B cell (primary cell): Measurements from ENCODE around the gene HMG20A. TPM values are rescaled to one million over a fixed set of nuclear protein-coding genes. Genes with fewer than 3 reads are reported as not detected.

Experiments
- ATAC-seq: fragments of 200-7000 bp; cut with Tn5 transposase; one replicate; pipeline ENCODE4 v1.10.0; 2021; ENCODE audit warnings: low read depth, mild to moderate bottlenecking, moderate number of reproducible peaks, moderate library complexity
- CTCF ChIA-PET: fragments of 350-600 bp; sonication (Branson Sonifier 250); formaldehyde crosslinking; loops from one replicate; lab custom pipeline; 2021; ENCODE audit warnings: antibody characterized with exemption, inconsistent platforms; lab: Charles Lee
- POLR2A ChIA-PET: fragments of 350-600 bp; sonication (Branson Sonifier 250); formaldehyde crosslinking; loops from one replicate; lab custom pipeline; 2021; ENCODE audit warnings: antibody characterized with exemption; lab: Charles Lee
- DNase-seq: peaks from one replicate; pipeline ENCODE4 v3.0.0; 2013
- H2AFZ ChIP-seq: 2 replicates; pipeline ENCODE4 v1.6.1; 2012; ENCODE audit warnings: mild to moderate bottlenecking, low read depth, low read length; ENCODE audit not compliant: insufficient read depth, poor library complexity, severe bottlenecking
- H3K27ac ChIP-seq, 2 donors: 1 replicate in 1 of 2; 2 replicates in 1 of 2; pipeline ENCODE4 v1.5.1; 2012 to 2013; ENCODE audit warnings: low read length in 2 of 2, mild to moderate bottlenecking in 2 of 2, moderate library complexity in 1 of 2
- H3K27me3 ChIP-seq, 4 experiments: fragments of 200-600 bp in 1 of 4; sonication (generic) in 1 of 4; replicated peaks in 1 of 4; 1 replicate in 2 of 4; 2 replicates in 2 of 4; pipeline versions ENCODE4 v1.6.1 to v1.7.0; 2013 to 2016; ENCODE audit warnings: low read length in 3 of 4, mild to moderate bottlenecking in 2 of 4, mixed read lengths in 1 of 4, moderate library complexity in 1 of 4; ENCODE audit not compliant: insufficient read depth in 4 of 4, control insufficient read depth in 3 of 4; ENCODE audit errors: control extremely low read depth in 1 of 4
- H3K36me3 ChIP-seq, 2 experiments: replicated peaks in 1 of 2; 1 replicate in 1 of 2; 2 replicates in 1 of 2; pipeline versions ENCODE4 v1.6.1 to v1.7.1; 2013; ENCODE audit warnings: low read length in 1 of 2; ENCODE audit not compliant: insufficient read depth in 2 of 2, control insufficient read depth in 1 of 2; ENCODE audit errors: control extremely low read depth in 1 of 2, extremely low read depth in 1 of 2
- H3K4me1 ChIP-seq, 2 donors: fragments of 200-600 bp in 1 of 2; sonication (generic) in 1 of 2; 1 replicate in 1 of 2; 2 replicates in 1 of 2; pipeline versions ENCODE4 v1.5.1 to v1.6.1; 2013 to 2017; ENCODE audit warnings: low read length in 2 of 2; ENCODE audit not compliant: control insufficient read depth in 2 of 2, insufficient read depth in 2 of 2
- H3K4me2 ChIP-seq: replicated peaks from 2 replicates; pipeline ENCODE3; 2012; ENCODE audit warnings: mild to moderate bottlenecking, low read depth, low read length; ENCODE audit not compliant: poor library complexity, severe bottlenecking
- H3K4me3 ChIP-seq, 5 experiments: fragments of 200-600 bp in 1 of 5; sonication (generic) in 1 of 5; 1 replicate in 3 of 5; 2 replicates in 2 of 5; pipeline versions ENCODE4 v1.5.1 to v1.7.0; 2011 to 2016; ENCODE audit warnings: low read length in 4 of 5, mild to moderate bottlenecking in 4 of 5, low read depth in 2 of 5, control low read depth in 1 of 5, moderate library complexity in 1 of 5; ENCODE audit not compliant: insufficient read depth in 1 of 5; ENCODE audit errors: control extremely low read depth in 1 of 5, extremely low read depth in 1 of 5
- H3K79me2 ChIP-seq: fragments of 200-600 bp; sonication (generic); one replicate; pipeline ENCODE4 v1.6.0; 2016; ENCODE audit warnings: low read length; ENCODE audit not compliant: control insufficient read depth, insufficient read depth
- H3K9ac ChIP-seq: fragments of 200-600 bp; sonication (generic); 2 replicates; pipeline ENCODE4 v1.6.1; 2017; ENCODE audit warnings: mild to moderate bottlenecking, low read length, moderate library complexity
- H3K9me3 ChIP-seq, 3 donors: one replicate each; pipeline versions ENCODE4 v1.6.1 to v1.7.1; 2013; ENCODE audit warnings: low read length in 2 of 3; ENCODE audit not compliant: control insufficient read depth in 2 of 3, insufficient read depth in 1 of 3; ENCODE audit errors: control extremely low read depth in 1 of 3
- H4K20me1 ChIP-seq: 2 replicates; pipeline ENCODE4 v1.6.0; 2012; ENCODE audit warnings: mild to moderate bottlenecking, low read length; ENCODE audit not compliant: insufficient read depth, control insufficient read depth, poor library complexity, severe bottlenecking
- H3K27ac Mint-ChIP-seq: one replicate; pipeline ENCODE4 v1.8.0; 2021; ENCODE audit warnings: mixed read lengths
- H3K27me3 Mint-ChIP-seq: one replicate; pipeline ENCODE4 v1.8.0; 2021; ENCODE audit warnings: mixed read lengths
- H3K4me1 Mint-ChIP-seq: one replicate; pipeline ENCODE4 v1.8.0; 2021; ENCODE audit warnings: mixed read lengths
- H3K4me3 Mint-ChIP-seq: one replicate; pipeline ENCODE4 v1.8.0; 2021; ENCODE audit warnings: mixed read lengths
- H3K9me3 Mint-ChIP-seq: one replicate; pipeline ENCODE4 v1.8.0; 2022; ENCODE audit warnings: mixed read lengths; ENCODE audit not compliant: insufficient read depth
- CTCF ChIP-seq: fragments of 200-600 bp; IDR thresholded peaks from one replicate; pipeline ENCODE4 v1.8.0; 2022; ENCODE audit warnings: antibody characterized with exemption, mild to moderate bottlenecking
- EZH2 ChIP-seq: IDR thresholded peaks from 2 replicates; pipeline ENCODE4 v1.6.1; 2012; ENCODE audit warnings: borderline replicate concordance, low read depth, mild to moderate bottlenecking, moderate library complexity, low read length; ENCODE audit not compliant: insufficient read depth, poor library complexity, severe bottlenecking
- WGBS: methylation state at CpG from one replicate; pipeline ENCODE4 v1.1.5; 2013; ENCODE audit warnings: missing lambda C conversion rate; ENCODE audit not compliant: insufficient coverage; 5-methylcytosine and 5-hydroxymethylcytosine counted together
- intact Hi-C: fragments of 100-400 bp; cut with micrococcal nuclease; formaldehyde crosslinking; loops from one replicate; pipeline ENCODE4 v1.10.0; 2022
- polyA plus RNA-seq: library from polyadenylated mRNA; depleted of rRNA; stranded (reverse); fragments of >200 nt; gene quantifications from 2 replicates; pipeline ENCODE4 v1.2.3, GENCODE V29; 2012
- total RNA-seq, 2 donors: library from RNA; stranded (reverse); fragments of 120-200 nt in 1 of 2; gene quantifications; 1 replicate in 1 of 2; 2 replicates in 1 of 2; pipeline versions ENCODE4 v1.2.3 to v1.2.4, GENCODE V29; 2013 to 2022

HMG20A gene
- total and polyA plus RNA-seq, 2 donors (not counting 1 experiment from before 2014, with no cell fraction given): 26.1 to 63.5 TPM

- POLR2A ChIA-PET: no interaction called here
- Histone ChIP-seq H4K20me1 (no peaks in the 10 kb centered on the region), H3K4me2 (no peak overlapping the region), H3K4me3 (no peak overlapping the region), H3K9ac (no peak overlapping the region), H3K9me3 (no peaks in the 10 kb centered on the region), H3K79me2 (no peaks in the 10 kb centered on the region), H3K27me3 (peaks cover 0 to 3% (median 0%) of the 10 kb centered on the region in 4 experiments), H3K4me1 (peaks cover 11 to 21% of the 10 kb centered on the region in 2 donors), H2AFZ (no peak overlapping the region), H3K36me3 (no peaks in the 10 kb centered on the region), H3K27ac (no peak overlapping the region)
- CTCF ChIA-PET: interaction anchor here (1.0 to 3.0 kb wide), 3 partner anchors 10 to 36 kb away, joined by 3 to 20 read pairs (median 5); no protein-coding TSS in a partner anchor
- intact Hi-C loops: no loop called here
- no peak overlapping the region for H3K4me3 Mint-ChIP-seq
- no peak for TF ChIP-seq EZH2
- TF ChIP-seq CTCF: no peak
- no peaks in the 10 kb centered on the region for H3K27me3 Mint-ChIP-seq
- ATAC-seq (no peak), DNase-seq (no peak)
- no peak overlapping the region for H3K27ac Mint-ChIP-seq
- WGBS: 81% methylated on average over 5 of the region's 7 CpGs
- peaks cover 24% of the 10 kb centered on the region for H3K4me1 Mint-ChIP-seq
- no peaks in the 10 kb centered on the region for H3K9me3 Mint-ChIP-seq
These were observed 112.2 kb downstream of the HMG20A start for GRCh38 chr15:77532846-77533245.

- intact Hi-C loops: no loop called here
- H4K20me1 ChIP-seq: no peaks in the 10 kb centered on the region
- WGBS: 73% methylated on average over 8 of the region's 13 CpGs
- ChIA-PET POLR2A (interaction anchor here (0.6 kb wide), 1 partner anchor 12 kb away, joined by 9 read pairs; no protein-coding TSS in a partner anchor), CTCF (interaction anchor here (0.6 to 3.0 kb wide), 2 partner anchors 9 to 36 kb away, joined by 3 to 20 read pairs; no protein-coding TSS in a partner anchor)
- Mint-ChIP-seq H3K27ac (no peak overlapping the region), H3K4me3 (no peak overlapping the region), H3K9me3 (no peaks in the 10 kb centered on the region), H3K27me3 (no peaks in the 10 kb centered on the region), H3K4me1 (peaks cover 32% of the 10 kb centered on the region)
- DNase-seq: no peak
- no peak for TF ChIP-seq CTCF
- no peak for TF ChIP-seq EZH2
- no peaks in the 10 kb centered on the region for H3K36me3 ChIP-seq
- H3K4me1 ChIP-seq: peaks cover 21 to 30% of the 10 kb centered on the region in 2 donors
- H3K9ac ChIP-seq: no peak overlapping the region
- no peak for ATAC-seq
- peaks cover 0 to 3% (median 0%) of the 10 kb centered on the region in 4 experiments for H3K27me3 ChIP-seq
- H3K4me3 ChIP-seq: no peak overlapping the region
- H3K4me2 ChIP-seq: no peak overlapping the region
- H3K79me2 ChIP-seq: no peaks in the 10 kb centered on the region
- no peak overlapping the region for H2AFZ ChIP-seq
- H3K27ac ChIP-seq: no peak overlapping the region
- H3K9me3 ChIP-seq: no peaks in the 10 kb centered on the region
These were observed 113.1 kb downstream of the HMG20A start for GRCh38 chr15:77533578-77534430.
